Activated CD4-positive, alpha-beta T cell treated with anti-CD3 and anti-CD28 coated beads, Interleukin-2, amount 50 U/mL, for 1 hour (primary cell): ENCODE data around the gene MPZL1.

ENCODE experiments used
- DNase-seq: peaks from one replicate; pipeline ENCODE4 v3.0.0-alpha.2; 2020

The MPZL1 gene

DNA sequence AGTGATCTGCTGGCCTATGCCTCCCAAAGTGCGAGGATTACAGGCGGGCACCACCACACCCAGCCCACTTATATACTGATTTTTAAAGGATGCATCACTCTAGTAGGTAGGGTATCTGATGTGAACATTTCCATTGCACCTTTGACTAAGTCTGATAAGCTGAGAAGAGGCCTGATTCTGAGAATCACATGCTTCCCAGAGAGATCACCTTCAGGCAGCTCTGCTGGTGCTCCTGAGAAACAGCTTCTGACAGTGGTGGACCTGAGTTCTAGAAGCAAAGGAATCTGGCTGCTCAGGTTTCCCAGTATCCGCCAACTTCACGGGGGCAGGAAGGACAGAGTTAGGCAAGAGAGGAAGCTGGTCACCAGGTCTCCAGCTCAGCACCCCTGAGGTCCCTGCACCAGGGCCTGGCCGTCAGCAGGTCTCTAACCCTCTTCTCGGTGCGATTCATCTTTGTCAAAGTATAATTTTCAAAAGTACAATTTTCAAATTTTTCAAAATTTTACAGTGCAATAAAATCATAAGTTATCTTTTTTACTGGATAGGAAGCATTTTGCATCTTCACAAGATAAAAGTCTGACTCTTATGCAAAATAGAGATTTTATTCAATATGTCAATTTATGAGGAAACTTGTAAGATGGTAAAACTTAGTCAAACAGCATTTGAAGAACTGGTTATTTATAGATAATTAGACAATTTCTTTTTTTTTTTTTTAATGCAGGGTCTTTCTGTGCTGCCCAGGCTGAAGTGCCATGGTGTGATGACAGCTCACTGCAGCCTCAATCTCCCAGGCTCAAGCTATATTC lies 25.8 kb upstream of the MPZL1 start:
- no peak for DNase-seq

GRCh38 chr1:167697667-167698141 lies 24.1 kb upstream of the MPZL1 start:
- DNase-seq: no peak

DNA sequence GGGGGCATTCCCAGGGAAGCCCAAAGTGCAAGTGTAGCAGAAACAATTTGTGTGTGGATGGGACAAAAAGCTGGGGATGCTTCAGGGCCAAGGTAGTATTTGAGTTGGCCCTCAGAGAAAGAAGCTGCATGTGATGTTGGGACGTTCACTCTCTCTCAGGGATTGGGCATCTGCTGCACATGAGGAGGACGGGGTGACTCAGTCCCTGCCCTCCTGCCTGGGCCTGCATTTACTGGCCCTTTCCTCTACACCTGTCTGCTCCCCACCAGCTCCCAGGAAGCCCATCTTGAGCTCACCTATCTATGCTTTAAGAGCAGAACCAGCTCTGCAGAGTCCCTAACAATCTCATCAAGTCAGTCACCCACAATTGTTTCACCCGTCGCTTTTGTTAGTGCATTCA lies 23.5 kb upstream of the MPZL1 start:
- no peak for DNase-seq

GRCh38 chr1:167701510-167701909 lies 20.3 kb upstream of the MPZL1 start:
- DNase-seq: no peak

DNA sequence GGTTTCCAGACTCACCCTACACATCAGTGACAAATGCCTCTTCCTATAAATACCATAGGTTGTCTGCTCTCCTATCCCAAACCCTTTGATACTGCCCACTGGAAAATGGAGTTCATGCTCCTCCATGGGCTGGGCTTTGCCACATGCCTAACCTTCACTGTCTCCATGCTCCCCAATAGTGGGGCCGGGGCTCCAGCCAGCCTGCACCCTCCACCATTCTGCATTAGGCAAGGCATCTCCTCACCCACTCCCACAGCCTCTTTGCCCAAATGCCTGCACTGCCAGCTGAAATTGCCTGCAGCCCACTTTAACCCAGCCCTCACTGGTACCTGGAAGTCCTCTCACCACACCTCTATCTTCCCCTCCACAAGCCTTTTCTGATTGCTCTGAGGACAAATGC lies 18.2 kb upstream of the MPZL1 start:
- DNase-seq: no peak

DNA sequence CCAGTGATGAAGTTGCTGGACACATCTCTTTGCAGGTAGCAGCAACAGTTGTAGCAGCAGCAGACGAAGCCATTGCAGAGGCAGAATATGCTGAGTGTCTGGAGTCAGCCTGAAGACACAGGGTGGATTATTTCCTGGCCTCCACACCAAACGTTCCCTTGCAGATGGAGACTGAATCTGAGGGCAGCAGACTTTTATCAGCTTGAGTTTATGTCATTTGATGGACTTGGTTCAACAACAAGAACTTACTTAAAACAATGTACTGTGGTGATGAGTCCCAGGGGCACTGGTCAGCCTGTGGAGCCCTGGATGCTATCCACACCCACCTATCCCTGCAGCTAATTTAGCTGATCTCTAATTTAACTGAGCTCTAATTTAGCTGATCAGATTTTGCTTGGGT lies 17.1 kb upstream of the MPZL1 start:
- no peak for DNase-seq

DNA sequence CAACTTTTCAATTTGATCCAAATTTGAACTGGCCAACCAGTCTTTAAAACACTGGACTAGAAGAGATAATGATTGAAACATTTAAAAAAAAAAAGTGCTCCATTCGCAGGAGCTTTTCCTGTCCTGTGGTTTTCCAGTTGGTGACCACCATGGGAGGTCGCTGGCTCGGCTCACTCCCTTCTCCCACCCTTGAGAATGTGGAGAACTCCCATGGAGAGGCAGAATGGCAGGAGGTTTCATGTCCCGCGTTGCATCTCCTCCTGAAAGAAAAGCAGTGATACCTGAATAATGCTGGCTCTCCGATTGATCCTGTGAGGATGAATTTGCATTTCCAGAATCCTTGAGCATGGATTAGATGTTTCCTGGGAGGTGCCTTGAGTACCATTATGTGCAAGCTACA lies 16.5 kb upstream of the MPZL1 start:
- no peak for DNase-seq

DNA sequence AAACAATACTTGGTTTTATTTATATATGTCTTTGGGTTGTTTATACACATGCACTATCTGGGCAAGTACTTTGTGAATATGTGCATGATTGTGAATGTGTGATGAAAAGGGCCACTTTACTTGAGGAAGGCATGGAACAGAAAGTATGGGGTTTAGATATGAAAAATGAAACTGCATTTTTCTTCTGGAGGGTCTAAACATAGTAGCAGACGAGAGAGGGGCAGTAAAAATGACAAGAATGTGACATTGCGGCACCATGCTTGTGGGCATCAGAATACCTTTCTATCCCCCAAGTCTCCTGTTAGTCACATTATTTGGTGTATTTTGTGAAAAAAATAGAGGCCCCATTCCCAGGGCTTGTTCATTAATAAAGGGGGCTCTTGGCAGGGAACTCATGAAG lies 15.4 kb upstream of the MPZL1 start:
- no peak for DNase-seq

- no peak for DNase-seq
These were observed 14.6 kb upstream of the MPZL1 start for GRCh38 chr1:167706931-167707877.

DNA sequence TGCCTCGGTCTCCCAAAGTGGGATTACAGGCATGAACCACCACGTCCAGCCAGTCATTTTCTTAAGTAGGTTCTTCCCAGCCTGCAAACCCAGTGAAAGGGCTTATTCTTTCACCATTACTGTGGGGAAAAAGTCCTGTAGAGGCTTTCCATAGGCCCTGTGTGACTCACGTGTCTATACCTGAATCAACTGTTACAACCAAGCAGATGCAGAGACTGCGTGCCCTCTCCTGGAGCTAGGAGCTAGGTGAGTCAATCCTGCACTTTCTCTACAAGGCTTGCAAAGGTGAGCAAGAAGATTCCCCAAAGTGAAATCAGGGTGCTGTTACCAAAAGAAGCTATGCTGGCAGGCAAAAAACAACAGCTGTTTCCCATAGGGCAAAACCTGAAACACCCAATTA lies 13.8 kb upstream of the MPZL1 start:
- no peak for DNase-seq

DNA sequence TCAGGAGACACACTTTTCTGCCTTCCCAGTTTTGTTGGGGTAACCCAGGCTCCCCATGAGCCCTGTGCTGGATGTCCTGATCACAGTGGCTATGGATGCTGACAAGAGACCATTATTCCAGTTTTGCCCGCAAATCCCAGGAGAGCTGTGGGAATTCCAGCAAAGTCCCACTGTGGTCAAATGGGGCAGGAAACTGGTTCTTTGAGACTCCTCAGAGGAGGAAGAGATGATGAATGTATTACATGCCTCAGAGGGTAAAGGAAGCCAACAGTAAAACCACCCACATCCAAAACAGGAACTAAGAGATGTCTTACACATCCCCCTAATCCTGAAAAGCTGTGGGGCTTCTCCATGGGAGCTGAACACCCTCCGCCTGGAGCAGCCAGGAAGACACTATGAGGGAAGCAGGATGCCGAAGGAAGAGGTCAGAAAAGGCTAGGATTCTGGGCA lies 12.8 kb upstream of the MPZL1 start:
- no peak for DNase-seq

DNA sequence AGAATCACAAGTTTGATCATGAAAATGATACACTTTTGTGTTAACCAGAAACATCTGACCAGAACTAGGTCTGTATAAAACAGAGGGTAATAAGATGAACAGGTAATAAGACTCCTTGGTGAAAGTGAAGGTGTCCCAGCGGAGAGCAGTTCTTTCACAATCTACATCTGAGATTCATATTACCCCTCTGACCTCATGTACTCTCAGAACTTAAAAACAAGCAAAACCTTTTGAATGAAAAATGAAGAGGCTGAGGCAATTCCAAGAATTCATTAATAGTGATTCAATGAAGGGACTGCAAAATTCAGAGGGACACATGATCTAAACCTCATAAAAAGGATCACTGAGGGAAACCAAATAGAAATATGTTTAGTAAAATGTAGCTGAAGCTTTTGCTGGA lies 10.9 kb upstream of the MPZL1 start:
- DNase-seq: no peak

DNA sequence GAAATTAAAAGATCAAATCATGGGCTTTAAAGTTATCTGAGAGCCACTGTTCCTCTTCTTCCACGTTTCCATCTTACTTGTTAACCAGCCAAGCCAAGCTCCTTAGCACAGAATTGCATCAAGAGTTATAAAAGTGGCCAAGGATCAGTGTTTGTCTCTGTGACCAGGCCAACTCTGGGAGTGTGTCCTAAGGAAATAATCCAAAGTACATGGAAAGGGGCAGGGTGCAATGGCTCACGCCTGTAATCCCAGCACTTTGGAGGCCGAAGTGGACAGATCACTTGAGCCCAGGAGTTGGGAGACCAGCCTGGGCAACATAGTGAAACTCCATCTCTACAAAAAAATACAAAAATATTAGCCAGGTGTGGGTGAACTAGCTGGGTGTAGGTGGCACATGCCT lies 10.0 kb upstream of the MPZL1 start:
- no peak for DNase-seq

DNA sequence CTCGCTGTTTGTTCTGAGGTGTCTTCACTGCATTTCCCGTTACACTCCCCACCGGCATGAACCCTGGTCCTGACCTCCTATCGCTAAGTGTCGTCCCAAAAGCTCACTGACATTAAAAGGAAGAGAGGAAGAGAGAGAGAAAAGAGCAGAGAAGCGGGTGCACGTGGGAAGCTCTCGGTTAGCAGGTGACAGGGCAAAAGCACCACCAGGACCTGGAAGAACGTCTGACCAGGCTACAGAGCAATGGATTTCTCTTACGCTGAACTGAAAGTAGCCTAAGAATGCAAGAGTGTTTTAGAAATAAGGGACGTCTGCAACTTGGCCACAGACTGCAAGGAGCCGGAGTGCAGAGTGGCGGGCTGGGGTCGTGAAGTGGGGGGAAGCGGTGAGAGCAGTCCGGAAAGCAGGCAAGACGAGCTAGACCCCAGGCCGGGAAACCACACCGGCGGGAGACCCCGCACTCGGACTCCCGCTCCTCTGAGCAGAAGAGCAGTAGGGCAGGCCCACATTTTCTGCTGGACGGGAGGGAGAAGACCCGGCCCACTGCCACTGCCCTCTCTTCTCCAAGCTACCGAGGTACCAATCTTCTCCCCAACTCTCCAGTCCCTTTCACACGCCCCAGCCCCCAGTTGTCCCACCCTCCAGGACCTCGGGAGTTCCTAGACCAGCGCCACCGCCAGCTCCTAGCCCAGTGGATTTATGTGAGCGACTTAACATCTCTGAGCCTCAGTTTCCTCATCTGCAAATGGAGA lies 8.3 kb upstream of the MPZL1 start:
- no peak for DNase-seq

DNA sequence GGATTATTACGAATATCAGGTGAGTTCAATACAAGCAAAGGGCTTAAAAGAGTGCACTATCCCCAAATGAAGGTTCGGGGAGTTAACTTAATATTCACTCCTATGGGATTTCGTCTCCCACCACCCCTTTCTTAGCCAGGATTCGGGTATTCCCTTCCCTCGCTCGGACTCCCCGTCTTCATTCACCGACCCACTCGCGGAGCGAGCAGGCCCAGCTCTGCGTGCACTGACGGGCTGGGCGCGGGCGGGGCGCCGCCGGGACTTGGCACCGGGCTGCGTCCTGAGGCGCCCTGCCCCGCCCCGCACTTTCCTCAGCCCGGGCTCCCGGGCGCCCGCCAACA lies 7.7 kb upstream of the MPZL1 start:
- DNase-seq: no peak

DNA sequence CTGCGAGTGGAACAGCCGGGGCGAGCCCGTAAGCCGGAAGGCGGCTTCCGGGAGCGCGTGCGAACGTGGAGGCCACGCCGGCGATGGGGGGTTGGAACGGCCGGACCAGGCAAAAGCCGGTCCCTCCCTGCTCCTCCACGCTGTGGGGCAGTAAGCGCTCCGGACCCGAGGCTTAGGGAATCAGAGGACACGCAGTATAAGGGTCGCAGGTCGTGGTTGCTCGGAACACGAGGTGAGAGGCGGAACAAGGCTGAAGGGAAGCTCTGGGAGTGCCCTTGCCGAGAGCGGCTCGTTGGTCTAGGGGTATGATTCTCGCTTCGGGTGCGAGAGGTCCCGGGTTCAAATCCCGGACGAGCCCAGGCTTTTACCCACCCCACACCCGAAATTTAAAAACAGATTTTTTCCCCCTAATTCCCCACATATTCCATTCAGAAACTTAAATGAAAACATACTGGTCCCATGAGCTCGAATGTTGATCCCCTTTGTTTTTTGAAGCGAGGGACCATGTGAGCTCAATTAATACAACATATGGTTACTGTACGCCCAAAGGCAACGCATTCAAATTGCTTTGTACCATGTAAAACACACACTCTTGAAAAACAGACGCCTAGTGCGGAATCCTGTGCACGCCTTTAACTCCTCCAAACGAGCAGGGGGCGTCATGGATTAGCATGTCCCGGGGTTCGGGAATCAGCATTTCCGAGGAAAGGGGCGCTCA lies 7.2 kb upstream of the MPZL1 start:
- peak; percentile 90 for DNase-seq

DNA sequence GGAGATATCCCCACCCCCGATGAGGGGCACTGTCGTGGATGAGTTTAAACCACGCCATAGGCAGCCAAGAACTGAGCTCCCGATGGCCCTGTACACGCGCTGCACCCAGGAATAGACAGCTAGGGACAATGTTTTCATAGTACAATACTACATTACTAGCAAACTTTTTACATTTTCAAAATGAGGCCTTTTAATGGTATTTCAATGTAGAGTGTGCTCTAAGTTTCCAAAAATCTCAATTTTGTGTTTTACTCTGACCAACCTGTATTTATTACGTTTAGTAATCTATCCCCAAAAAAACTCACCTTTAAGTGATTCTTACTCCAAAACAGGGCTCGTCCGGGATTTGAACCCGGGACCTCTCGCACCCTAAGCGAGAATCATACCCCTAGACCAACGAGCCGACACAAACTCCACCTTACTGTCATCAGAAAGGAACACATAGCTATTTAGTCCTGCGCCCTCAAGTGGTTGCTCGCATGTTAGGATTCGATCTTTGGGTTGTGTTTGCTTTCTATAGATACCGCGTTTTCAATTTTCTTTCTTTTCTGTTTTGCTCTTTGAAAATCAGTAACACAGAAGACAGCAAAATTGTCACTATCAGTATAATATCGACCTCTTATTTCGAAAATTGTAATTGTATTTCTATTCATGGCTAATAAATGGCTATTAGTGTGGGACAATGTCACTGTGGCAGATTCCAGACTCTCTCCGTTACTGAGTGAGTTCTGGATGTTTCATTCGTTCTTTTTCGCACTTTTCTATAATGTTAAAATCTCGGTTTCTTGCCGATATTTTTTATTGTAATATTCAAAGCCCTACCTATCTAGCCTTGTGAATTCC lies 6.4 kb upstream of the MPZL1 start:
- peak; percentile 84 for DNase-seq

GRCh38 chr1:167716000-167716271 lies 5.8 kb upstream of the MPZL1 start:
- no peak for DNase-seq

- DNase-seq: no peak
These were observed 4.4 kb upstream of the MPZL1 start for GRCh38 chr1:167717351-167717750.

DNA sequence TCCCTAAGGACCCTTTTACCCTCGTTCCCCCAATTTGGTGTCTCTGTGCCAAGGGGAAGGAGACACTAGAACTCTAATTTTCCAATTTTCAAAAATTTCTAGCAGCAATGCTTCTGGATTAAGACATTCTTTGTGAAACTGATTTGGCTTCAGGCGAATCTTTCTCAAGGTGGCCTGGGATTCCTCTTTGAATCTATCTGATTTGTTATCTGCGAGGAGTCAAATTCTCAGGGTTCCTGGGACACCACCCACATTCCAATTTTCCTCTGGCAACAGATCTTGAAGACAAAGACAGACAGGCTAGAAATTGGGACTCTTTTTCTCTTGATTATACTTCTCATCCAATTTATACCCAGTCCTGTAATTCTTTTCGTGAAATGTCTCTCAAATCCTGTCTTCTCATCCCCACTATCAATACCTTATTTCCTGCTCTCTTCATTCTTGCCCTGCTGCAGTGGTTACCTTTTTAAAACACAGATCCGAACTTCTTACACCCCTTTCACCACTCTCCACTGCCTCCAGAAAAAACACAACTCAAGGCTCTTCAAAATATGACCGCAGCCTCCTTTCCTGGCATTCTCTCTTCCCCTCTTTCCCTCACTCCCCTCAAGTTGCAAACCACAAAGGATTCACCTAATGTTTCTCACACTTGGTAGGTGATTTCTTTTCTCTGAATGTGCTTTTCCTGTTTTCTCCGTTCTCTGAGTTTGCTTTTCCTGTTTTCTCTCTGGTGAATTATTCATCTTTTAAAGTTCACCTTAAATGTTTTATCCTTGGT lies 2.7 kb upstream of the MPZL1 start:
- DNase-seq: no peak
